H9 (cell line): ENCODE measurements around the gene DNAJC5. TPM values are rescaled to one million over a fixed set of nuclear protein-coding genes. Genes with fewer than 3 reads are reported as not detected.
"Not testable (repeated sequence)": the region's sequence is repeated elsewhere in the genome, so short reads cannot be mapped to it uniquely, and the experiment has no call there.

ENCODE experiments used
- DNase-seq: peaks from one replicate; pipeline ENCODE4 v3.0.0-alpha.2; 2017
- H2AFZ ChIP-seq: one replicate; pipeline ENCODE4 v1.6.1; 2013; ENCODE audit warnings: mild to moderate bottlenecking, low read length, control low read depth, moderate library complexity
- H2AK5ac ChIP-seq: 2 replicates; pipeline ENCODE4 v1.6.1; 2013; ENCODE audit warnings: low read length, control low read depth, mixed read lengths; ENCODE audit not compliant: insufficient read length
- H2BK120ac ChIP-seq: one replicate; pipeline ENCODE4 v1.6.1; 2013; ENCODE audit warnings: low read depth, mild to moderate bottlenecking, low read length, control low read depth, inconsistent platforms; ENCODE audit not compliant: poor library complexity, severe bottlenecking
- H2BK12ac ChIP-seq: 2 replicates; pipeline ENCODE4 v1.6.1; 2013; ENCODE audit warnings: low read length, control low read depth, mixed read lengths, low read depth; ENCODE audit not compliant: insufficient read length
- H2BK15ac ChIP-seq: 2 replicates; pipeline ENCODE4 v1.6.1; 2013; ENCODE audit warnings: low read depth, low read length, control low read depth
- H2BK20ac ChIP-seq: one replicate; pipeline ENCODE4 v1.6.1; 2013; ENCODE audit warnings: low read depth, mild to moderate bottlenecking, low read length, control low read depth, inconsistent platforms; ENCODE audit not compliant: poor library complexity, severe bottlenecking
- H2BK5ac ChIP-seq: 2 replicates; pipeline ENCODE4 v1.6.1; 2013; ENCODE audit warnings: low read length, control low read depth, mixed read lengths; ENCODE audit not compliant: insufficient read length
- H3K14ac ChIP-seq: 2 replicates; pipeline ENCODE4 v1.6.1; 2013; ENCODE audit warnings: low read length, control low read depth; ENCODE audit not compliant: insufficient read depth
- H3K18ac ChIP-seq: 2 replicates; pipeline ENCODE4 v1.6.1; 2013; ENCODE audit warnings: low read depth, mild to moderate bottlenecking, mixed read lengths, low read length, control low read depth; ENCODE audit not compliant: insufficient read length
- H3K23ac ChIP-seq: 2 replicates; pipeline ENCODE4 v1.6.1; 2013; ENCODE audit warnings: low read length, control low read depth, mixed read lengths, low read depth; ENCODE audit not compliant: insufficient read length
- H3K23me2 ChIP-seq: 2 replicates; pipeline ENCODE4 v1.6.1; 2013; ENCODE audit warnings: low read depth, mild to moderate bottlenecking, mixed read lengths, low read length, control low read depth; ENCODE audit not compliant: insufficient read length, poor library complexity, severe bottlenecking
- H3K27ac ChIP-seq: 2 replicates; pipeline ENCODE4 v1.5.1; 2013; ENCODE audit warnings: low read length, control low read depth, mixed read lengths, low read depth; ENCODE audit not compliant: insufficient read length
- H3K27me3 ChIP-seq: 2 replicates; pipeline ENCODE4 v1.6.1; 2013; ENCODE audit warnings: low read length, control low read depth, inconsistent platforms; ENCODE audit not compliant: insufficient read depth
- H3K4ac ChIP-seq: 2 replicates; pipeline ENCODE4 v1.6.1; 2013; ENCODE audit warnings: low read depth, mild to moderate bottlenecking, control low read depth, inconsistent platforms, low read length, moderate library complexity
- H3K4me1 ChIP-seq: 2 replicates; pipeline ENCODE4 v1.6.1; 2013; ENCODE audit warnings: low read length, control low read depth, inconsistent platforms; ENCODE audit not compliant: insufficient read depth
- H3K4me2 ChIP-seq: 2 replicates; pipeline ENCODE4 v1.6.1; 2013; ENCODE audit warnings: low read length, control low read depth, mixed read lengths; ENCODE audit not compliant: insufficient read length, insufficient read depth
- H3K56ac ChIP-seq: 2 replicates; pipeline ENCODE4 v1.6.1; 2013; ENCODE audit warnings: low read depth, mild to moderate bottlenecking, mixed read lengths, low read length, control low read depth; ENCODE audit not compliant: insufficient read length
- H3K79me1 ChIP-seq: 2 replicates; pipeline ENCODE4 v1.6.1; 2013; ENCODE audit warnings: low read depth, mild to moderate bottlenecking, moderate library complexity, low read length, control low read depth, inconsistent platforms; ENCODE audit not compliant: insufficient read depth, poor library complexity, severe bottlenecking
- H3K79me2 ChIP-seq: 2 replicates; pipeline ENCODE4 v1.6.1; 2013; ENCODE audit warnings: low read length, control low read depth, inconsistent platforms; ENCODE audit not compliant: insufficient read depth
- H3K9ac ChIP-seq: 2 replicates; pipeline ENCODE4 v1.6.1; 2013; ENCODE audit warnings: low read length, control low read depth, mixed read lengths; ENCODE audit not compliant: insufficient read length; ENCODE audit errors: extremely low read depth
- H3K9me3 ChIP-seq: one replicate; pipeline ENCODE4 v1.6.1; 2013; ENCODE audit warnings: low read depth, low read length, inconsistent platforms; ENCODE audit not compliant: control insufficient read depth
- H3T11ph ChIP-seq: one replicate; pipeline ENCODE4 v1.6.1; 2013; ENCODE audit warnings: mild to moderate bottlenecking, low read length, control low read depth, inconsistent platforms
- H4K20me1 ChIP-seq: one replicate; pipeline ENCODE4 v1.6.1; 2013; ENCODE audit not compliant: control insufficient read depth, insufficient read length, insufficient read depth
- H4K5ac ChIP-seq: 2 replicates; pipeline ENCODE4 v1.6.1; 2013; ENCODE audit warnings: low read depth, mild to moderate bottlenecking, mixed read lengths, low read length, control low read depth; ENCODE audit not compliant: insufficient read length
- H4K8ac ChIP-seq: replicated peaks from 2 replicates; pipeline ENCODE4 v1.6.1; 2013; ENCODE audit warnings: low read length, control low read depth, mixed read lengths, low read depth; ENCODE audit not compliant: insufficient read length
- H4K91ac ChIP-seq: 2 replicates; pipeline ENCODE4 v1.6.1; 2013; ENCODE audit warnings: low read depth, mild to moderate bottlenecking, moderate library complexity, mixed read lengths, low read length, control low read depth; ENCODE audit not compliant: insufficient read length
- H3K27ac Mint-ChIP-seq, 3 experiments: 2 replicates in 2 of 3; 3 replicates in 1 of 3; pipeline ENCODE4 v1.8.0; 2020 to 2021; ENCODE audit warnings: mixed read lengths in 3 of 3, mild to moderate bottlenecking in 1 of 3, moderate library complexity in 1 of 3
- H3K27me3 Mint-ChIP-seq: 2 replicates; pipeline ENCODE4 v1.8.0; 2021; ENCODE audit warnings: low read depth, mild to moderate bottlenecking, moderate library complexity, mixed read lengths
- H3K36me3 Mint-ChIP-seq, 3 experiments: 2 replicates in 2 of 3; 3 replicates in 1 of 3; pipeline ENCODE4 v1.8.0; 2020 to 2021; ENCODE audit warnings: low read depth in 3 of 3, mixed read lengths in 3 of 3; ENCODE audit not compliant: insufficient read depth in 1 of 3
- H3K4me1 Mint-ChIP-seq, 2 experiments: 2 replicates each; pipeline ENCODE4 v1.8.0; 2020; ENCODE audit warnings: mixed read lengths in 2 of 2
- H3K4me3 Mint-ChIP-seq, 2 experiments: 2 replicates in 1 of 2; 3 replicates in 1 of 2; pipeline ENCODE4 v1.8.0; 2020 to 2021; ENCODE audit warnings: mild to moderate bottlenecking in 2 of 2, mixed read lengths in 2 of 2, moderate library complexity in 1 of 2
- H3K9me3 Mint-ChIP-seq, 2 experiments: 2 replicates in 1 of 2; 3 replicates in 1 of 2; pipeline ENCODE4 v1.8.0; 2020; ENCODE audit warnings: mild to moderate bottlenecking in 2 of 2, mixed read lengths in 2 of 2, moderate library complexity in 1 of 2
- CTCF ChIP-seq: fragments of 200-600 bp; sonication (generic); conservative IDR thresholded peaks from 3 replicates; pipeline ENCODE4 v1.8.0; 2021; ENCODE audit warnings: antibody characterized with exemption, mild to moderate bottlenecking
- WGBS: extraction: QIAGEN DNeasy Blood & Tissue Kit; methylation state at CpG from one replicate; pipeline ENCODE4 v1.1.7; 2013; ENCODE audit warnings: missing lambda C conversion rate, low lambda C conversion rate, mixed read lengths; ENCODE audit not compliant: insufficient read length; ENCODE audit errors: extremely low coverage; 5-methylcytosine and 5-hydroxymethylcytosine counted together
- total RNA-seq: library from RNA; stranded (reverse); gene quantifications from 2 replicates; pipeline ENCODE4 v1.2.1, GENCODE V29; 2021

DNAJC5 gene
- total RNA-seq, 1 experiment from 2014 or later: 43.0 TPM

GRCh38 chr20:63878899-63879663 lies 15.8 kb upstream of the DNAJC5 start:
- Histone ChIP-seq H3K79me2 (no peaks in the 10 kb centered on the region), H3K4me1 (no peaks in the 10 kb centered on the region)
- H3K27ac Mint-ChIP-seq: peak overlapping the region in 1 of 3 experiments; percentile 58; a peak in 3 of 7 replicates

GRCh38 chr20:63880901-63881300 lies 14.0 kb upstream of the DNAJC5 start:
- H3K27me3 ChIP-seq, H4K8ac ChIP-seq, H2BK120ac ChIP-seq, H3K27ac Mint-ChIP-seq, H3K4me1 Mint-ChIP-seq, H3K27ac ChIP-seq, H3K14ac ChIP-seq, H3K4me2 ChIP-seq, H3K27me3 Mint-ChIP-seq, H2BK20ac ChIP-seq, DNase-seq, H3K9me3 ChIP-seq, H4K20me1 ChIP-seq, H2AFZ ChIP-seq, H3T11ph ChIP-seq, H3K23me2 ChIP-seq, H2BK15ac ChIP-seq, H2BK12ac ChIP-seq, H3K79me2 ChIP-seq, H3K56ac ChIP-seq, H3K4me1 ChIP-seq, H3K4ac ChIP-seq, H2AK5ac ChIP-seq, H3K4me3 Mint-ChIP-seq, H3K9ac ChIP-seq, H3K9me3 Mint-ChIP-seq, H3K23ac ChIP-seq, H2BK5ac ChIP-seq, H4K91ac ChIP-seq, H3K79me1 ChIP-seq, H4K5ac ChIP-seq, H3K18ac ChIP-seq: not testable (repeated sequence)
- H3K36me3 Mint-ChIP-seq: peaks cover 26 to 62% (median 55%) of the 10 kb centered on the region in 3 experiments; a peak in 6 of 7 replicates
- WGBS: no CpG with 5 or more reads among the region's 13 CpGs

More at GRCh38 chr20:63878899-63879663, 15.8 kb upstream of the DNAJC5 start:
- Histone ChIP-seq H4K20me1 (no peaks in the 10 kb centered on the region), H3K27ac (no peak overlapping the region), H3K79me1 (peaks cover 4% of the 10 kb centered on the region), H3K23me2 (no peaks in the 10 kb centered on the region), H2AK5ac (no peak overlapping the region), H3K9ac (no peak overlapping the region), H4K5ac (no peak overlapping the region), H4K91ac (no peak overlapping the region), H2BK12ac (no peak overlapping the region), H4K8ac (no peak overlapping the region), H3K4ac (no peak overlapping the region), H3K9me3 (no peaks in the 10 kb centered on the region), H2BK120ac (no peak overlapping the region), H2BK15ac (no peak overlapping the region), H2BK20ac (no peak overlapping the region), H2AFZ (no peak overlapping the region), H3K14ac (no peak overlapping the region), H3K56ac (no peak overlapping the region), H3K4me2 (no peak overlapping the region), H3K27me3 (no peaks in the 10 kb centered on the region), H3K23ac (no peak overlapping the region), H3K18ac (no peak overlapping the region), H2BK5ac (no peak overlapping the region), H3T11ph (no peak overlapping the region)
- no peak for DNase-seq
- Mint-ChIP-seq H3K4me3 (no peak overlapping the region), H3K4me1 (no peaks in the 10 kb centered on the region), H3K27me3 (no peaks in the 10 kb centered on the region), H3K36me3 (peaks cover 24 to 63% (median 55%) of the 10 kb centered on the region in 3 experiments; a peak in 6 of 7 replicates), H3K9me3 (no peaks in the 10 kb centered on the region)
- no peak for TF ChIP-seq CTCF
- no CpG with 5 or more reads among the region's 14 CpGs for WGBS
